HG03571 (cell line): ENCODE data around the gene OR10AD1.
"Not testable (repeated sequence)": the region's sequence is repeated elsewhere in the genome, so short reads cannot be mapped to it uniquely, and the experiment has no call there.

Experiments used
- ATAC-seq: cut with Tn5 transposase; IDR thresholded peaks from one replicate; pipeline ENCODE4 v1.9.1; 2021; ENCODE audit not compliant: unreplicated experiment

OR10AD1 gene, protein sequence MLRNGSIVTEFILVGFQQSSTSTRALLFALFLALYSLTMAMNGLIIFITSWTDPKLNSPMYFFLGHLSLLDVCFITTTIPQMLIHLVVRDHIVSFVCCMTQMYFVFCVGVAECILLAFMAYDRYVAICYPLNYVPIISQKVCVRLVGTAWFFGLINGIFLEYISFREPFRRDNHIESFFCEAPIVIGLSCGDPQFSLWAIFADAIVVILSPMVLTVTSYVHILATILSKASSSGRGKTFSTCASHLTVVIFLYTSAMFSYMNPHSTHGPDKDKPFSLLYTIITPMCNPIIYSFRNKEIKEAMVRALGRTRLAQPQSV

DNA sequence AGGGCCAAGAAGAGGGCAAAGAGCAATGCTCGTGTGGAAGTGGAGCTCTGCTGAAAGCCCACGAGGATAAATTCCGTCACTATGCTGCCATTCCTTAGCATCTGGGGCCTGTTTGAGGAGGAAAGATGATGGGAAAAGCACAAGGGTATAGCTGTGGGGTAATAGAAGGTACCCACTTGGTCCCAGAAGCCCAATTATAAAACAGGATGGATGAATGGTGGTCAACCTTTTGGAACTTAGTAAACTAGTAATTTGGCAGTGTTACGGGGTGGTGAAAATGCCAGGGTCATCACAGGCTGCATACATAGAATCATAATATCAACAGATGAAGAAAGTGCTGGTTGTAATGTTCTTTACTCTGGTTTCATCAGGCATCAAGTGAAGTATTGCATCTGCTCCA lies at the start of gene OR10AD1:
Gene OR10AD1, minus strand, starts transcription at position 101 of the 400 bp plus-strand sequence. Its CDS starts 0 bp downstream, at position 101.
- no peak for ATAC-seq

DNA sequence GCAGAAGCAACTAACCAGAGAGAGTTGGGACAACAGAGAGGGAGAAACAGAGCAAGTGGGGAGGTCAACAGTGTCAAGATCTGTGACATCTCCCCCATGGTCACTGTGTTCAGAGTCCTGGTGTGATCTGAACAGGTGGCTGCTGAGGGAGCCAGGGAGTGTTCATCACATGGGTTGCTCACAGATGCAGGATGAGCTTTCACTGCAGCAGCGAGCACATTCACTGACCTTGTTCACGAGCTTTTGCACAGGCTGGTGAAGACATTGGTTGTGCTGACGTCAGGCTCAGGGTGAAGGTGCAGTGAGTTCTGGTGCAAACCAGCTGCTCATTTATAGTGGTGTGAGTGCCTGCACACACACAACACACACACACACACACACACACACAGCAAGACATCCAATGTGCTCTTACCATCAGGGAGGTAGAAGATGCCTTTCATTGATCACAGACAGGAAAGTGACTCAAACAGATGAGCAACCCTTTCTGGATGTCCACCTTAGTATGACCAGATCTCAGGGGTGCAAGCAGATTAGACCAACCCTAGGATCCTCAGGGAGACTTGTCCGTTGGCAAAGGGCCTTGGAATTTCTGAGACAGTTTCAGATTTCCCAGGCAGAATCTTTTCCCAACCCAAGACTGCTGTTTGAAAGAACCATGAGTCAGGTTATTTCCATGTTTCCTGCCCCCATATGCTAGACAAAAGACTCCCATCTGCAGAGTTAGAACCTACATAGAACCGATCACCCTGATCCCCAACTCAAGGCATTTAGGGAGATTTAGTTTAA lies 44.3 kb upstream of the OR10AD1 start:
- ATAC-seq: no peak

DNA sequence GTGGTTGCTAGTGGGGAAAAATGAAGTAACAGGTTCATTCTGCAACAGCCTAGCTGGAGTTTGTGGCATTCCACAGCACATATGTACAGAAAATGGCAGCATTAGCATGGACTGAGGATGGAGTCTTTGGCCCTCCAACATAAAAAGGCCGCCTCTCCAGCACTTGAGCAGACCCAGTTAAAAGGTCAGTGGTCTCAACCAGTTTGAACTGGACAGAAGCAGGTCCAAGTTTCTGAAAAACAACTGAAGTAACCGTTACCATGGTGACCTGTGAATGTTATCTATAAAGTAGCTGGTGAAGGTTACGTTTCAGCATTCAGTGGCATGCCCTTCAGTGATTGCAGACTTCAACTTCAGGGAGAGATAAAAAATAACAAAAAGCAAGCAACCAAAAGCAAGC lies 34.1 kb upstream of the OR10AD1 start:
- no peak for ATAC-seq

DNA sequence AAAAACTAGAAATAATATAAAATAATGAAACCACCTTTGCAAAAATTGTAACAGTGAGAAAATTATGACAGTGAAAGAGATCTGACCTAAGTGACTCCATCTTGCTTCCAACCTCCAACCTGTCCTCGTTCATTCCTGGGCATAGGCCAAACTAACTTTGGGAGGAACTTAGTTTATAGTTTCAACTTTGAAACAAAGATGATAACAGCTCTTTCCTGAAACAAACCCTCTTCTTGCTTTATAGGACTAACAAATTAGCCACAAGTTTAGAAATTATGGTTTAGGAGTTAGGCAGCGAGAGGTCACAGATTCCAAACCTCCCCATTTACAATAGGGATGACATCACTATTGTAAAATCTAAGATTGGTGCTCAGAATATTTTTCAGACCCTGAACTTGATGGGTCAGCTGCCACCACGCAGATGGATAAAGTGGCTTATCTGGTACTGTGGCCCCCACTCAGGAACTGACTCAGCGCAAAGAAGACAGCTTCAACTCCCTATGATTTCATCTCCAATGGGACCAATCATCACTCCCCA lies 32.8 kb upstream of the OR10AD1 start:
- ATAC-seq: no peak

DNA sequence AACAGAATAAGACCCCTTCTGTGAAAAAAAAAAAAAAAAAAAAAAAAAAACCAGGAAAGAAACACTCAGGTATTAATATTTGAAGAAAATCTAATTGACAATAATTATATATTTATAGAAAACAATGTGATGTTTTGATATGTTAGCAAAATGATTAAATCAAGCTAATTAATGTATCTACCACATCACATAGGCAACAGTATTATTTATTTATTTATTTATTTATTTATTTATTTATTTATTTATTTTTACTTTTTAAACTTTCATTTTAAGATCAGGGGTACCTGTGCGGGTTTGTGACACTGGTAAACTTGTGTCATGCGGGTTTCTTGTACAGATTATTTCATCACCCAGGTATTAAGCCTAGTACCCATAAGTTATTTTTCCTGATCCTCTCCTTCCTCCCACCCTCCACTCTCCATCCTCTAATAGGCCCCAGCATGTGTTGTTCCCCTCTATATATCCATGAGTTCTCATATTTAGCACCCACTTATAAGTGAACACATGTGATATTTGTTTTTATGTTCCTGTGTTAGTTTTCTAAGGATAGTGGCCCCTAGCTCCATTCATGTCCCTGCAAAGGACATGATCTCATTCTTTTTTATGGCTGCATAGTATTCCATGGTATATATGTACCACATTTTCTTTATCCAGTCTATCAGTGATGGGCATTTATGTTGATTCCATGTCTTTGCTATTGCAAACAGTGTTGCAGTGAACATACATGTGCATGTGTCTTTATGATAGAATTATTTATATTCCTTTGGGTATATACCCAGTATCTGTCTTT lies 28.3 kb upstream of the OR10AD1 start:
- not testable (repeated sequence) for ATAC-seq

DNA sequence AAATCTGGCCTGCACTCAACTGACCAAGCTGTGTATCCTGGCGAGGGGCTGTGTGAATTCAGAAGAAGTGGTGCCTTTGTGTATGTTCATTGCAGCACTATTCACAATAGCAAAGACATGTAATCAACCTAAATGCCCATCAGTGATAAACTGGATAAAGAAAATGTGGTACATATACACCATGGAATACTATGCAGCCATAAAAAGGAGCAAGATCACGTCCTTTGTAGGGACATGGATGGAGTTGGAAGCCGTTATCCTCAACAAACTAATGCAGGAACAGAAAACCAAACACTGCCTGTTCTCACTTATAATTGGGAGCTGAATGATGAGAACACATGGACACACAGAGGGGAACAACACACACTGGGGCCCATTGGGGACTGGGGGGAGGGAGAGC lies 21.4 kb upstream of the OR10AD1 start:
- not testable (repeated sequence) for ATAC-seq

DNA sequence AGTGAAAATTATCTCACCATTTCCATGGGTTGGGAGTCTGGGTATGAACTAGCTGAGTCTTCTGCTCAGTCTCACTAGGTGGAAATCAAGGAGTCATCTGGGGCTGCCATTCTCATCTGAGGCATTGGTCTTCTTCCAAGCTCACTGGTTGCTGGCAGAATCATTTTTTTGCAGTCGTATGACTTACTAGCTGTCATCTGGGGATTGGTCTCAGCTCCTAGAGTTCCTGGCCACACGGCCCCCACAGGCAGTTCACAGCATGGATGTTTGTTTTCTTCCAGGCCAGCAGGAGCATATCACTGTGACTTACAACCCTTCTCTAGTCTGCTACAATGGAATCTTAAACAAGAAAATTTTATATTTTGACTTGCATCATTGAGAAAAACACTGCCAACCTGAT lies 18.6 kb upstream of the OR10AD1 start:
- ATAC-seq: no peak

DNA sequence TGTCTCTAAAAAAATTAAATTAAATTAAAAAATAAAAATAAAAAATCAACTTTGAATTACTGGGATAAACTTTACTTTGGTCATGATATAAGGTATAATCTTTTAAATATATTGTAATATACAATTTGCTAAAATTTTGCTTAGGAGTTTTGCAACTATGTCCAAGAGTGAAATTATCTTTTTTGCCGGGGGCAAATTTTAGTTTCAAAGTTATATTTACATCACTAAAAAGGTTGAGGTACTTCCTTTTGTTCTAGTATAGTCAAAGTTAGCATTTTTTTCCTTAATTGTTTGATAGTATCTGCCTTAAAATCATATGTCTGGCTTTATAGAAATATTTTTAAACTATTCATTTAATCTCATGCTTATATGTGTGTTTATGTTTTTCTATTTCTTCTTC lies 17.6 kb upstream of the OR10AD1 start:
- ATAC-seq: no peak

DNA sequence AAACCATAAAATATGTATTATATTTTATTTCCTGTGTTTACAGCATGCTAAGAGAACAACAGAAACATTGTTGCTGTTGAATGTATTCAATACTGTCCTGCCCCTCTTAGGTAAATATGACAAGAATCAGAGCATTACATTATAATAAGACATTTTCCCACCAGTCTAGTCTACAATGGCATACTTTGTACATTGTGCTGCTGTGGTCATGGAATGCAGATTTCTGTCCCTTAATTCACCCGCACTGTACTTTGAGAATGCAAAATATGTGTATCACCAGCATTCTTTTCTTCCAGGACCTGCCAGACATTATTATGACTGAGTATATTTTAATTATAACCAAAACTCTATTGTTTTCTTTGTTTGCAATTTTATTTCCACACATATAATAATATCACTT lies 16.5 kb upstream of the OR10AD1 start:
- ATAC-seq: no peak

DNA sequence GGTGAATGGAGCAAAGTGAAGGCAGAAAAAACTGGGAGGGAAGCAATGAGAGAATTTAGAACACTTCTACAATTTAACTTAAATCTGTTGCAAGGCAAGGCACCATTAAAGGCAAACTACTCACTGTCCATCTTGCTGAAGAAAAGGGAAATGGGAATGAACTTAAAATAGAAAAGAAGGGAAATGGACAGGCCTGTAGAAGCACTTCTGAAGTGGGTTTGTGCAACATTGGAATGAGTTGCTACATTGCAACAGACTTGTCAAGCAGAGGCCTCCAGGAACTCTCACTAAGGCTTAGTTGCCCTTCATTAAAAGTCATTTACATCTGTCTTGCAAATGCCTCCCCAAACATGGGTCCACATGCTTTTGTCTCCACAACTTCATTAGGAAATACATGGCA lies 13.7 kb upstream of the OR10AD1 start:
- no peak for ATAC-seq

DNA sequence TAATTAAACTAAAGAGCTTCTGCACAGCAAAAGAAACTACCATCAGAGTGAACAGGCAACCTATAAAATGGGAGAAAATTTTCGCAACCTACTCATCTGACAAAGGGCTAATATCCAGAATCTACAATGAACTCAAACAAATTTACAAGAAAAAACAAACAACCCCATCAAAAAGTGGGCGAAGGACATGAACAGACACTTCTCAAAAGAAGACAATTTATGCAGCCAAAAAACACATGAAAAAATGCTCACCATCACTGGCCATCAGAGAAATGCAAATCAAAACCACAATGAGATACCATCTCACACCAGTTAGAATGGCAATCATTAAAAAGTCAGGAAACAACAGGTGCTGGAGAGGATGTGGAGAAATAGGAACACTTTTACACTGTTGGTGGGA lies 6.4 kb upstream of the OR10AD1 start:
- not testable (repeated sequence) for ATAC-seq

DNA sequence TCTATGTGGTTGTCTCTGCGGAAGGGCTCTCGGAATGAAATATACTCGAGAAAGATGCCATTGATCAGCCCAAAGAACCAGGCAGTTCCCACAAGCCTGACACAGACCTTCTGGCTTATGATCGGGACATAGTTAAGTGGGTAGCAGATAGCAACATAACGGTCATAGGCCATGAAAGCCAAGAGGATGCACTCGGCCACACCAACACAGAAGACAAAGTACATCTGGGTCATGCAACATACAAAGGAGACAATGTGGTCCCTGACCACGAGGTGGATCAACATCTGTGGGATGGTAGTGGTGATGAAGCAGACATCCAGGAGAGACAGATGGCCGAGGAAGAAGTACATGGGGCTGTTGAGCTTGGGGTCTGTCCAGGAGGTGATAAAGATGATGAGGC lies 326 bp downstream of the OR10AD1 start:
- ATAC-seq: no peak

DNA sequence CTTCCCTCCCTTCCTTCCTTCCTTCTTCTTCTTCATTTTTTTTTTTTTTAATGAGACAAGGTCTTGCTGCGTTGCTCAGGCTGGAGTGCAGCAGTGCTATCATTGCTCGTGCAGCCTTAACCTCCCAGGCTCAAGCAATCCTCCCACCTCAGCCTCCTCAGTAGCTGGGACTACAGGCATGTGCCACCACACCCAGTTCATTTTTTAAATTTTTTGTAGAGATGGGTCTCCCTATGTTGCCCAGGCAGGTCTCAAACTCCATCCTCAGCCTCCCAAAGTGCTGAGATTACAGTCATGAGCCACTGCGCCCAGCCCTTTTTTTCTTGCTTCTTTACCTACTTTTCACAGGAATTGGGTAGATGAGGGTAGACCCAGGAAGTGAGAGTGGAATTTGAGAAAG lies 1.6 kb downstream of the OR10AD1 start:
- no peak for ATAC-seq

DNA sequence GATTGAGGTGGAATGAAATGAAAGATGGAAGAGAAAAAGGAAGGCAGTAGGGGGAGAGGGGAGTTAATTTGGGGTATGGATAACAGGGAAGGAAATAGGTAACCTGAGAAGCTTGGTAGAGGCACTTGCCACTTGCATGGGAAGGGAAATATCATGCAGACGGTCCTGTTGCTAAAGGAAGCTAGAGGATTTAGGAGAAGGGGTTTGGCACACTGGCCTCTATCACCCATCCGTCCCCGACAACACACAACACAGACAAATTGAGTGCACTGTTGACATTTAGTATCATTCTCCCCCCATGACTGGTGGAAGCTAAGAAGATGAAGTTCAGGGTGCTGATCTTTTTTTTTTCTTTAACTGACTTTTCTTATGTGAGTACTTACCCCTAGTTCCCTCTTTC lies 2.0 kb downstream of the OR10AD1 start:
- ATAC-seq: no peak

DNA sequence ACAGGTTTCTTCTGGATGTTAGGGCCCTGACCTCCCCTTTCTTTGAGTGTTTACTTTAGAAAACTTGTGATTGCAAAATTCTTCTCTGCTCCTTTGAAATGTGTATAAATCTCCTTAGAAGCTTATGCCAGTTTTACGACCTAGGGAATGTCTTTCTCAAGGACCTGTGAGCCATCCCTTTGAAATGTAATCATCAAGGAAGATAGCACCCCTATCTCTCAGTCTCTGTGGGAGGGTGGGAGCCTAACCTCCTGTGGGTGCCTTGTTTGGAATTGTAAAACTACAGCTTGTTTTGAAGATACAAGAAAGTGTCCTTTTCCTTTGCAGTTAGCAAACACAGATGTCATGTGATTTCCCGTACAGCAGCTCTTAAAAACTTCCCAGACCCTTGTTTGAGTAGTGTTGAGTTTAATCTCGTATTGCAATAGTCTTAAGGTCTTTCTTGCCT lies 3.3 kb downstream of the OR10AD1 start:
- ATAC-seq: no peak

DNA sequence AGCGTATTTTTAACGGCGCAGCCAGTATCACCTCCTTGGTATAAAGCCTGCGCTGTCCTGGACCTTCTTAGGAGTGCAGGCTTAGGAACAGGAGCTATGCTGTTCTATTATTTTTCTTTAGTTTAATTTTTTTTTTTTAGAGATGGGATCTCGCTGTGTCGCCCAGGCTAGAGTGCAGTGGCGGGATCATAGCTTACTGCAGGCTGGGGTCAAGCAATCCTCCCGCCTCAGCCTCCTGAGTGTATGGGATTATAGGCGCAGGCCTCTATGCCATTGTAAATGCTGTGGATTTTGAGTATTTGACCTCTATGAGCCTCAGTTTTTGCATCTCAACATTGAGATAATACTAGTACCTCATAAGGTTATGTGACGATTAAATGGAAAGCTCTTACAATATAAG lies 4.1 kb downstream of the OR10AD1 start:
- no peak for ATAC-seq

DNA sequence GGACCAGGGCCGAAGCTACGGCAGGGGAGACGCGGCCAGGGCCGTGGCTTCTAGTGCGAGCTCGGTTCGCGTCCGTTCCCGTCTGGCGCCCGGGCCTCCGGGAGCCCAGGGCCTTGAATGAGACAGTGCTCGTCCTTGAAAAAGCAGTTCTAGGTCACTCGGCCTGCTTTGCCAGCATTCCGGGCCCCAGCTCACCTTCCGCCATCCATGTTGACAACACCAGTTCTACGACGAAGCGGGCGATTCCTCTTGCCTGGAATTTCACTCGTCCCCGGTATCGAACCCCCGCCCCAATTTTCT lies 4.5 kb downstream of the OR10AD1 start:
- ATAC-seq: peak; percentile 19

DNA sequence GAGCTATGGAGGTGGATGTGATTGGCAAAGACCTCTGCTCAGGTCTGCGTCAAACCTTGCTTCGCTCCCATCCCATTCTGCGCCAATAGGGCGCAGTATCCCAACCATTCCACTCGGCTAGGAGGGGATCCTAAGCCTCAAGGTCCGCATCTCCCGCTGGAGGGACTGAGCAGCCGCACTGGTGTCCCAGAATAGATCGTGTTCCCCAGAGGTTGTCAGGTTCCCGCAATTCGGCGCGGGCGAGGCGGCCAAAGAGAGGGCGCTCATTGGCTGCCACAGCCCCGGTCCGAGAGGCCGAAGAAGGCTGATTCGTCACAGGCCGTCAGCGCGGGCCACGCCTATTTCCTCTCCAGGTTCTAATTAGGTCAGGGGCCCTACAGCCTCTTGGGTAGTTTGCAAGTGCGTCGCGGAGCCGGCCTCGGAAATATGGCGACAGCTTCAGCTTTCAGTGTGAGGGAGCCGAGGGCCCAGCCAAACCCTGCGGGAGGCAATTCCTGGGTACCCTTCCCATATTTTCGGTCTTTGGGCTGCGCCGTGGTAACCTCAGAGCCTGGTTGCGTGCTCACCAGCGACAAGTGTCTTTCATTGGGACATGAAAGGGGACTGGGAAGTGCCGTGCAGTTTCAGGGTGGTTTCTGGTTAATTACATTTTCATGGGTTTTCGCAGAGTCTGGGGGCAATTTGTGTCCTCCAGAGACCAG lies 5.0 kb downstream of the OR10AD1 start:
- ATAC-seq: peak; percentile 100

DNA sequence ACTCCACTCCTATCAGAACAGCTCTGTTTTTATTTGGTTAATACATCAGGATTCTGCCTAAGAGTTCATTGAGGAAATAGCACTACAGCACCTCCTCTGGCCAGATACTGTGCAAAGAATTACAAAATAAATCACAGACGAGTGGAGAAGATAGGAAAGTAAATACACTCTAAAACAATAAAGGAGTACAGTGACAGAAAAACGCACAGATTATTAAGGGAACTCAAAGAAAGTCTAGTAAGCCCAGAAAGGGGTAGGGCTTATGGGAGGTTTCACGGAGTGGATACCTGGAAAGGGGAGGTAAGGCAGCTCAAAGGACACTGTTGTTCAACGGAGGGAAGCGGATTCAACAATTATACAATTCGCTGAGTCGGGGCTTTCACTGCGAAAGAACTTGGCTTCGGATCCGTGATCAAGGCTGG lies 5.5 kb downstream of the OR10AD1 start:
- peak; percentile 3 for ATAC-seq

DNA sequence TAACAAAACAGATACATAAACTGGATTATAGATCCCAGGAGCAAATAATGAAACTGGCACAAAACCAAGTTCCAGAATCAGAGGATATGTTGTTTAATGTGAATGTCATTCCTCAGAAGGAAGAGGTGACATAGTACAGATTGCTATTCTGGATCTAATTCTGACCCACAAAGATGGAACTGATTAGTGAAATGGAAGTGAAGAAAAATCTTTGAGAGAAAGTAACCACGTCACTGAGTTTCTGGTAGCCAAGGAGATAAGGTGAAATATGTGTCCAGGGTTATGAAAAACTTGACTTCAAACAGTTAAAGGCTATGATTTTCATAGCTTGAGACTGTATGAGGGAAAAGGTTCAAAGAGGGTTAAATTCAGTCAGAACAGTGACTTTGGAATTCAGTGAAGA lies 8.3 kb downstream of the OR10AD1 start:
- ATAC-seq: no peak

DNA sequence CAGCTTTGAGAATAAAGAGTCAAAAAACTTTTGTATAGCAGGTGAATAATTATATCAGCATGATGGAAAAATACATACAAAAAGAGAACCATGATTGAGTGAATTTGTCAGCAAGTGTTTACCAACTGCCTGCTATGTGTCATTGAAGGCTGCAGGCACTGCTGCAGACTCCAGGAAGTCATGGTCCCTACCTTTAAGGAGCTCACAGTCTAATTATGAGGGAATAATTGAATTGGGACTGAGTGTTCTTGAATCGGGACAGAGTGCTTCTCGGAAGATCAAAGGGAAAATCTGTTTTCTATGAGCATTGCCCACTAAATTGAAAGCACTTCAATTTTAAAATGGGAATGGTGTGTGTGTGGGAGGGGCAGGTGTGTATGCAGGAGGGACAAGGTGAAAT lies 9.5 kb downstream of the OR10AD1 start:
- no peak for ATAC-seq
